K562 (cell line): ENCODE data around the gene P4HB. TPM values are rescaled to one million over a fixed set of nuclear protein-coding genes. Genes with fewer than 3 reads are reported as not detected.

Source experiments
- ARID2 ChIP-seq: fragments of 450-650 bp; IDR thresholded peaks from 2 replicates; pipeline ENCODE4 v1.6.1; 2017; ENCODE audit warnings: antibody characterized with exemption, mild to moderate bottlenecking
- ETV5 ChIP-seq: sonication (generic); formaldehyde crosslinking; IDR thresholded peaks from 2 replicates; pipeline ENCODE4 v1.4.0; 2020; ENCODE audit warnings: low read depth, mild to moderate bottlenecking, missing genetic modification reagents
- JUNB ChIP-seq: fragments of 450-650 bp; formaldehyde crosslinking; conservative IDR thresholded peaks from 2 replicates; pipeline ENCODE4 v1.4.0; 2020; ENCODE audit warnings: mild to moderate bottlenecking
- MCM2 ChIP-seq: fragments of 450-650 bp; IDR thresholded peaks from 2 replicates; pipeline ENCODE4 v1.6.1; 2017; ENCODE audit warnings: low read depth, mild to moderate bottlenecking
- MEF2A ChIP-seq: IDR thresholded peaks from 2 replicates; pipeline ENCODE4 v1.6.1; 2011; ENCODE audit warnings: low read depth, mild to moderate bottlenecking, low read length, moderate library complexity; ENCODE audit not compliant: control insufficient read depth
- NCOA1 ChIP-seq: fragments of 450-650 bp; IDR thresholded peaks from 2 replicates; pipeline ENCODE4 v1.6.1; 2016; ENCODE audit warnings: low read depth
- NFE2L1 ChIP-seq: fragments of 450-650 bp; IDR thresholded peaks from 2 replicates; pipeline ENCODE4 v1.6.1; 2016; ENCODE audit warnings: missing genetic modification characterization, low read depth, mild to moderate bottlenecking, missing compliant biosample characterization, moderate library complexity, borderline replicate concordance
- PPARD ChIP-seq: fragments of 250-450 bp; sonication (Bioruptor Pico); IDR thresholded peaks from 2 replicates; pipeline ENCODE4 v1.8.0; 2022; ENCODE audit warnings: inconsistent platforms, mild to moderate bottlenecking, moderate library complexity
- RFX1 ChIP-seq: fragments of 450-650 bp; IDR thresholded peaks from 2 replicates; pipeline ENCODE4 v1.6.1; 2016; ENCODE audit warnings: mild to moderate bottlenecking, moderate library complexity
- TAF1 ChIP-seq: IDR thresholded peaks from 2 replicates; pipeline ENCODE4 v1.6.1; 2011; ENCODE audit warnings: mild to moderate bottlenecking, low read length, moderate library complexity; ENCODE audit not compliant: insufficient read depth, control insufficient read depth, severe bottlenecking; ENCODE audit errors: extremely low read depth
- TAF15 ChIP-seq: fragments of 200-400 bp; formaldehyde crosslinking; IDR thresholded peaks from 2 replicates; pipeline ENCODE4 v1.6.1; 2017; ENCODE audit warnings: mild to moderate bottlenecking, low read depth, low read length, moderate library complexity
- TEAD1 ChIP-seq, 2 experiments: fragments of 450-650 bp in 1 of 2; sonication (generic) in 1 of 2; formaldehyde crosslinking; IDR thresholded peaks; 2 replicates each; pipeline versions ENCODE4 v1.4.0 to v1.8.0; 2020 to 2022; ENCODE audit warnings: mild to moderate bottlenecking in 2 of 2, missing genetic modification reagents in 1 of 2
- TRIM24 ChIP-seq, 2 experiments: fragments of 450-650 bp; IDR thresholded peaks; 2 replicates each; pipeline ENCODE4 v1.6.1; 2016
- ZBTB8A ChIP-seq: fragments of 450-650 bp; IDR thresholded peaks from 2 replicates; pipeline ENCODE4 v1.6.1; 2018; ENCODE audit warnings: mild to moderate bottlenecking, moderate library complexity; ENCODE audit not compliant: partially characterized antibody
- ZC3H8 ChIP-seq: fragments of 450-650 bp; IDR thresholded peaks from 2 replicates; pipeline ENCODE4 v1.6.1; 2017
- ZFP36 ChIP-seq: fragments of 150-350 bp; IDR thresholded peaks from 2 replicates; pipeline ENCODE4 v1.6.1; 2018; ENCODE audit warnings: low read length, low read depth; ENCODE audit not compliant: partially characterized antibody
- ZNF384 ChIP-seq: IDR thresholded peaks from 2 replicates; pipeline ENCODE4 v1.6.1; 2012; ENCODE audit warnings: low read depth, low read length, improper control_type of control experiment
- ZNF551 ChIP-seq: fragments of 250-450 bp; sonication (Bioruptor Pico); IDR thresholded peaks from 2 replicates; pipeline ENCODE4 v1.5.0; 2021; ENCODE audit warnings: mild to moderate bottlenecking, moderate library complexity
- ZNF57 ChIP-seq: fragments of 450-650 bp; formaldehyde crosslinking; IDR thresholded peaks from 2 replicates; pipeline ENCODE4 v1.4.0; 2020; ENCODE audit warnings: mild to moderate bottlenecking, moderate library complexity
- ZNF77 ChIP-seq: fragments of 250-450 bp; sonication (Bioruptor Pico); IDR thresholded peaks from 2 replicates; pipeline ENCODE4 v1.5.0; 2020
- ZNF780A ChIP-seq: fragments of 250-450 bp; sonication (Bioruptor Pico); IDR thresholded peaks from 2 replicates; pipeline ENCODE4 v1.5.0; 2021; ENCODE audit warnings: mild to moderate bottlenecking
- polyA plus RNA-seq, 8 experiments: library from polyadenylated mRNA; depleted of rRNA in 4 of 8; stranded (reverse) in 5 of 8; unstranded in 3 of 8; fragments of >200 nt; fragmentation: Nextera tagmentation in 2 of 8; fragmentation: Illumina TruSeq in 1 of 8; extraction: Ambion mirVana in 2 of 8; extraction: Trizol in 1 of 8; gene quantifications; 2 replicates each; pipeline versions ENCODE4 v1.2.1 to v1.2.3, GENCODE V29; 2011 to 2014; ENCODE audit warnings: inconsistent platforms in 1 of 8, missing spikeins in 1 of 8
- total RNA-seq, 7 experiments: library from RNA; depleted of rRNA in 6 of 7; stranded (reverse); fragments of >200 nt in 6 of 7; fragmentation: Illumina TruSeq in 2 of 7; extraction: Trizol in 2 of 7; gene quantifications; 2 replicates each; pipeline versions ENCODE4 v1.2.1 to v1.2.3, GENCODE V29; 2011 to 2021; ENCODE audit warnings: low replicate concordance in 1 of 7
- TF ChIP-seq, protein P1 (sequence below): sonication (generic); formaldehyde crosslinking; IDR thresholded peaks from 2 replicates; pipeline ENCODE4 v1.8.1; 2023; ENCODE audit warnings: mild to moderate bottlenecking, missing genetic modification reagents
- TF ChIP-seq, protein P2 (sequence below): fragments of 250-450 bp; sonication (Bioruptor Pico); IDR thresholded peaks from 2 replicates; pipeline ENCODE4 v1.4.0; 2020; ENCODE audit warnings: mild to moderate bottlenecking
- TF ChIP-seq, protein P3 (sequence below): fragments of 450-650 bp; formaldehyde crosslinking; IDR thresholded peaks from 2 replicates; pipeline ENCODE4 v1.4.0; 2020; ENCODE audit warnings: mild to moderate bottlenecking, moderate library complexity
- TF ChIP-seq, protein P4 (sequence below): fragments of 450-650 bp; IDR thresholded peaks from 2 replicates; pipeline ENCODE4 v1.6.1; 2016; ENCODE audit warnings: missing biosample characterization, missing genetic modification characterization

Gene P4HB
- total and polyA plus RNA-seq, 9 of the 15 experiments (the other 6 are each of a cell fraction or from before 2014, with no cell fraction given): 4.4 to 645 (median 325) TPM

DNA sequence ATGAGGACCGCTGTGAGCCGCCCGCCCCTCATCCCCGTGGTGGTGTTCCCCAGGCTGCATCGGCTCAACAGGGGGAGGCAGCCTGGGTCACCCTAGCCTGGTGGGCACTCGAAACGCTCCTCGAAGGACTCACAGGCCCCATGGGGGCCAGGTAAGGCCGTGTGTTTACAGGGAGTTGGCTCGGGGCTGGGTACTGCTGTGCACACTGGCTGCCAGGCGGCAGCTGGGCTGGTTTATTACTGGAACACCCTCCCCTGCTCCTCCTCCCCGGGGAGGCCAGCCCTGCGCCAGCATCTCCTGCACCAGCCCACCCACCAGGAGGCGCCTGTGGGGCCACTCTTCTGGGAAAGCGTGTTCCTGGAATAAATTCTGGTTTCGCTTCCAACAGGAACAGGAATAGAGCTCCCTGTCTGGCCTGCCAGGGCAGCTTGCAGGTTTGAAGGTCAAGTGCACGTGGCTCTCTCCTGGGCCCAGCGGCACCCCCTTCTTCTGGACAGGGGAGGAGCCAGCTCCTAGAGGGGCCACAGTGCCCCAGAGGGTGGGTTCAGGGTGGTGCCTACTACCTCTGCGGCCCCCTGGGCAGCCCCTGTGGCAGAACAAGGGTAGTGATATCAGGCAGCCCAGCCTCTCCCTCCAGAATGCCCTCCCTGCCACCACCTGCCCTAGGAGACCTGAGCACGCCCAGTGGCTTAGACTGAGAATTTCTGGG is 38.6 kb downstream of the P4HB start (continued):
- TF ChIP-seq ZBTB8A: no peak
- TF ChIP-seq ETV5 (CRISPR knock-in tag): peak; percentile 70
- TF ChIP-seq ZNF551 (CRISPR knock-in tag): no peak
- TF ChIP-seq, protein P1, sequence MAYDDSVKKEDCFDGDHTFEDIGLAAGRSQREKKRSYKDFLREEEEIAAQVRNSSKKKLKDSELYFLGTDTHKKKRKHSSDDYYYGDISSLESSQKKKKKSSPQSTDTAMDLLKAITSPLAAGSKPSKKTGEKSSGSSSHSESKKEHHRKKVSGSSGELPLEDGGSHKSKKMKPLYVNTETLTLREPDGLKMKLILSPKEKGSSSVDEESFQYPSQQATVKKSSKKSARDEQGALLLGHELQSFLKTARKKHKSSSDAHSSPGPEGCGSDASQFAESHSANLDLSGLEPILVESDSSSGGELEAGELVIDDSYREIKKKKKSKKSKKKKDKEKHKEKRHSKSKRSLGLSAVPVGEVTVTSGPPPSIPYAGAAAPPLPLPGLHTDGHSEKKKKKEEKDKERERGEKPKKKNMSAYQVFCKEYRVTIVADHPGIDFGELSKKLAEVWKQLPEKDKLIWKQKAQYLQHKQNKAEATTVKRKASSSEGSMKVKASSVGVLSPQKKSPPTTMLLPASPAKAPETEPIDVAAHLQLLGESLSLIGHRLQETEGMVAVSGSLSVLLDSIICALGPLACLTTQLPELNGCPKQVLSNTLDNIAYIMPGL (CRISPR knock-in tag): no peak
- TF ChIP-seq RFX1: no peak
- no peak for TF ChIP-seq ZNF57 (CRISPR knock-in tag)
- TF ChIP-seq TRIM24 (IDR thresholded peaks at IDR 0.05): peak in 1 of 2 experiments; percentile 27; a peak in 1 of 4 replicates
- TF ChIP-seq MEF2A: no peak
- TF ChIP-seq ZNF384: no peak
- no peak for TF ChIP-seq ZNF77 (CRISPR knock-in tag)
- no peak for TF ChIP-seq NFE2L1 (tag)
- no peak for TF ChIP-seq TAF15
- no peak for TF ChIP-seq ZC3H8
- peak; percentile 75 for TF ChIP-seq ZFP36
- TF ChIP-seq, protein P2, sequence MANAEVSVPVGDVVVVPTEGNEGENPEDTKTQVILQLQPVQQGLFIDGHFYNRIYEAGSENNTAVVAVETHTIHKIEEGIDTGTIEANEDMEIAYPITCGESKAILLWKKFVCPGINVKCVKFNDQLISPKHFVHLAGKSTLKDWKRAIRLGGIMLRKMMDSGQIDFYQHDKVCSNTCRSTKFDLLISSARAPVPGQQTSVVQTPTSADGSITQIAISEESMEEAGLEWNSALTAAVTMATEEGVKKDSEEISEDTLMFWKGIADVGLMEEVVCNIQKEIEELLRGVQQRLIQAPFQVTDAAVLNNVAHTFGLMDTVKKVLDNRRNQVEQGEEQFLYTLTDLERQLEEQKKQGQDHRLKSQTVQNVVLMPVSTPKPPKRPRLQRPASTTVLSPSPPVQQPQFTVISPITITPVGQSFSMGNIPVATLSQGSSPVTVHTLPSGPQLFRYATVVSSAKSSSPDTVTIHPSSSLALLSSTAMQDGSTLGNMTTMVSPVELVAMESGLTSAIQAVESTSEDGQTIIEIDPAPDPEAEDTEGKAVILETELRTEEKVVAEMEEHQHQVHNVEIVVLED: no peak
- no peak for TF ChIP-seq NCOA1
- TF ChIP-seq TEAD1 (CRISPR knock-in tag; IDR thresholded peaks at IDR 0.05): peak in 1 of 2 experiments; percentile 34; a peak in 1 of 4 replicates
- no peak for TF ChIP-seq PPARD
- TF ChIP-seq, protein P3, sequence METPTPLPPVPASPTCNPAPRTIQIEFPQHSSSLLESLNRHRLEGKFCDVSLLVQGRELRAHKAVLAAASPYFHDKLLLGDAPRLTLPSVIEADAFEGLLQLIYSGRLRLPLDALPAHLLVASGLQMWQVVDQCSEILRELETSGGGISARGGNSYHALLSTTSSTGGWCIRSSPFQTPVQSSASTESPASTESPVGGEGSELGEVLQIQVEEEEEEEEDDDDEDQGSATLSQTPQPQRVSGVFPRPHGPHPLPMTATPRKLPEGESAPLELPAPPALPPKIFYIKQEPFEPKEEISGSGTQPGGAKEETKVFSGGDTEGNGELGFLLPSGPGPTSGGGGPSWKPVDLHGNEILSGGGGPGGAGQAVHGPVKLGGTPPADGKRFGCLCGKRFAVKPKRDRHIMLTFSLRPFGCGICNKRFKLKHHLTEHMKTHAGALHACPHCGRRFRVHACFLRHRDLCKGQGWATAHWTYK (CRISPR knock-in tag): peak; percentile 73; the same call in 1 of the 2 replicates
- no peak for TF ChIP-seq JUNB (CRISPR knock-in tag)
- TF ChIP-seq MCM2: no peak
- no peak for TF ChIP-seq TAF1
- TF ChIP-seq, protein P4, sequence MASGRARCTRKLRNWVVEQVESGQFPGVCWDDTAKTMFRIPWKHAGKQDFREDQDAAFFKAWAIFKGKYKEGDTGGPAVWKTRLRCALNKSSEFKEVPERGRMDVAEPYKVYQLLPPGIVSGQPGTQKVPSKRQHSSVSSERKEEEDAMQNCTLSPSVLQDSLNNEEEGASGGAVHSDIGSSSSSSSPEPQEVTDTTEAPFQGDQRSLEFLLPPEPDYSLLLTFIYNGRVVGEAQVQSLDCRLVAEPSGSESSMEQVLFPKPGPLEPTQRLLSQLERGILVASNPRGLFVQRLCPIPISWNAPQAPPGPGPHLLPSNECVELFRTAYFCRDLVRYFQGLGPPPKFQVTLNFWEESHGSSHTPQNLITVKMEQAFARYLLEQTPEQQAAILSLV (tag): no peak
- no peak for TF ChIP-seq ARID2
- TF ChIP-seq ZNF780A (CRISPR knock-in tag): no peak
